ENCODE measurements around the gene HSPA12B.
A peak's percentile ranks its signal among the peaks of the same experiment; 100 is the strongest.
"Not testable (repeated sequence)": the region's sequence is repeated elsewhere in the genome, so short reads cannot be mapped to it uniquely, and the experiment has no call there.

The HSPA12B gene

DNA sequence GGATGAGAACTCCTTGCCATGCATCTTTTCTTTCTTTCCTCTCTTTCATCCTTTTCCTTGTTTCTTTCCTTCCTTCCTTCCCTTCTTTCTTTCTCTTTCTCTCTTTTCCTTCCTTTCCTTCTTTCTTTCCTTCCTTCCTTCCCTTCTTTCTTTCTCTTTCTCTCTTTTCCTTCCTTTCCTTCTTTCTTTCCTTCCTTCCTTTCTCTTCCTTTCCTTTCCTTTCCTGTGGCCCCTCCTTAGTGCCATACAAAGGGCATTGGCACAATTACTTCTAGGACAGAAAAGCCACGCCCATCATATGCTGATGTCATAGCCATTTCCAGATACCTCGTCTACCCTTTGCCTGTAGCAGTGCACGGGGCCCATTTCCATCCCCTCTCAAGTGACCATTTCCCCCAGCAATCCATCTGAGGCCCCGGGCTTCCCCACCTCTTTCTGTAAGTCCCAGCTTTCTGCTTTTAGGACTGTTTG is 56.2 kb downstream of the HSPA12B start:
- DNase-seq, result no peak

DNA sequence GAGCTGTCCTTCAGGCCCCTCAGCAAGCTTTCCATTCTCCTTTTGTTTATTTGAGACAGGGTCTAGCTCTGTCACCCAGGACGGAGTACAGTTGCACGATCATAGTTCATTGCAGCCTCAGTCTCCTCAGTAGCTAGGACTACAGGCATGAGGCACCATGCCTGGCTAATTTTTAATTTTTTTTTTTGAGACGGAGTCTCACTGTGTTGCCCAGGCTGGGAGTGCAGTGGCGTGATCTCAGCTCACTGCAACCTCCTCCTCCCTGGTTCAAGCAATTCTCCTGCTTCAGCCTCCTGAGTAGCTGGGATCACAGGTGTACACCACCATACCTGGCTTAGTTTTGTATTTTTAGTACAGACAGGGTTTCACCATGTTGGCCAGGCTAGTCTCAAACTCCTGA is 56.7 kb downstream of the HSPA12B start:
- not testable (repeated sequence) for DNase-seq

DNA sequence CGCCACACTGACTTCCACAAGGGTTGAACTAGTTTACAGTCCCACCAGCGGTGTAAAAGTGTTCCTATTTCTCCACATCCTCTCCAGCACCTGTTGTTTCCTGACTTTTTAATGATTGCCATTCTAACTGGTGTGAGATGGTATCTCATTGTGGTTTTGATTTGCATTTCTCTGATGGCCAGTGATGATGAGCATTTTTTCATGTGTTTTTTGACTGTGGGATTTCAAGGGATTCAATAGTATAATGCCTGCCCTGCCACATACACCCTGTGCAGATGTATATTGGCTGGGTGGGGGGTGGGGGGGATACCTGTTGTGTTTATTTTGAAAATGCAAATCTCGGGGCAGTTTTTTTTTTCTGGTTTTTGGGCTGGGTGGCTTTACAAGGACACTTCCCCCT is 61.7 kb downstream of the HSPA12B start:
- DNase-seq, result not testable (repeated sequence)

DNA sequence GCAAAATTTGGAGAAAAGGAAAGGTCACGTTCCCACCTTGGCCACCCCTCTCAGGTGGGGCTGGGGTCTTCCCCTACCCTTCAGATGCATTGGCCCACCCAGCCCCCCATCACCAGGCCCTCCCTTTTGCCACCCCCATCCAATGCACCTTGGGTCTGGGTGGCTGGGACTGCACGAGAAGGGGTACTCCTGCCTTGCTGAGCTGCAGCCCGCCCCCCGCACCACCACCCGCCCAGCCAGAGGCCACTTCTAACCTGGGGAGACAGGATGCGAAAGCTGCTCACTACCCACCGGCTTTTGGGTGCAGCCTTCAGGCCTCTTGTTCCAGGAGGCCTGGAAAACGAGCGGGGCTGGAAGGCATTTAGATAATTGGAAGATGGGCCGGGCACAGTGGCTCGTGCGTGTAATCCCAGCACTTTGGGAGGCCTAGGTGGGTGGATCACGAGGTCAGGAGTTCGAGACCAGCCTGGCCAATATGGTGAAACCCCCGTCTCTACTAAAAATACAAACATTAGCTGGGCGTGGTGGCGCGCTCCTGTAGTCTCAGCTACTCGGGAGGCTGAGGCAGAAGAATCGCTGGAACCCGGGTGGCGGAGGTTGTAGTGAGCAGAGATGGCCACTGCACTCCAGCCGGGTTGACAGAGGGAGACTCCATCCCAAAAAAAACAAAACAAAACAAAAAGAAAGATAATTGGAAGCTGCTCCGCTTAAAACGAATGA is 62.4 kb downstream of the HSPA12B start:
- no peak for DNase-seq

DNA sequence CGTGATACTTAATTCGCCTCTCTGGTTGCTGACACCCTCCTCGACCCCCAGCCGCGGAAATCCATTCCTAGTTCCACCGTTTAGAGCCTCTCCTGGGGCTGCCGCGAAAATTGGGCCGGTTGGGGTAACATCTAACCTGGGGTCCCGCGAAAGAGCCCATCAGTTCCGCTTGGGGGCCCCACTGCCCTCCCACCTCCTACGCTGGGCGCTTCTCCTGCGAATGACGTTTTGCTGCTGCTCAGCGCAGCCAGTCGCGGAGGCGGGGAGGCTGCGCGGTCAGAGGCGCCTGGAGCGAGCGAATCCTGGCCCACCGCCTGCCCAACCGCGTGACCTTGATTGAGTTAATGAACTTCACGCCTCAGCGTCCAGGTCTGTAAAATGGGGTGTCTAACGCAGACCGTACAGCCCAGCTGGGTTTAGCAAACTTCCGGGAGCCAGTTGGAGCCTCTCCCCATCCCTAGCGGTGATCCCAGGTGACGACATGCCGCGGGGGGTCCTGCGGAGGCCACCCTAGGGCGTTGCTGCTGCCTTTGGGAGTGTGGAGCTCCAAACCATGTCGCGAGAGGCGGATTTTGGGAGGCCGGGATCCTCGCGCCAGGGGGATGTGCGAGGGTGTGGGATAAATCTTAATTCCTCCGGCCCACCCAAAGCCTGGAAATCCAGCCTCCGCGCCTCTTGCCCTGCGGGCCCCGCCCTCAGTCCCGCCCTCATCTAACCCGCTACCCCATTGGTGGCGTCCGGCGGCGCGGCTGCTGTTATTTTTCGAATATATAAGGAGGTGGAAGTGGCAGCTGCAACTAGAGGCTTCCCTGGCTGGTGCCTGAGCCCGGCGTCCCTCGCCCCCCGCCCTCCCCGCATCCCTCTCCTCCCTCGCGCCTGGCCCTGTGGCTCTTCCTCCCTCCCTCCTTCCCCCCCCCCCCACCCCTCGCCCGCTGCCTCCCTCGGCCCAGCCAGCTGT is 63.3 kb downstream of the HSPA12B start, which contains the start of gene CDC25B:
CDC25B (plus strand) TSS at position 800 of the 958 bp plus-strand sequence. CDS start 222 bp downstream, outside the sequence.
- DNase-seq, result peak; percentile 85 to 90

DNA sequence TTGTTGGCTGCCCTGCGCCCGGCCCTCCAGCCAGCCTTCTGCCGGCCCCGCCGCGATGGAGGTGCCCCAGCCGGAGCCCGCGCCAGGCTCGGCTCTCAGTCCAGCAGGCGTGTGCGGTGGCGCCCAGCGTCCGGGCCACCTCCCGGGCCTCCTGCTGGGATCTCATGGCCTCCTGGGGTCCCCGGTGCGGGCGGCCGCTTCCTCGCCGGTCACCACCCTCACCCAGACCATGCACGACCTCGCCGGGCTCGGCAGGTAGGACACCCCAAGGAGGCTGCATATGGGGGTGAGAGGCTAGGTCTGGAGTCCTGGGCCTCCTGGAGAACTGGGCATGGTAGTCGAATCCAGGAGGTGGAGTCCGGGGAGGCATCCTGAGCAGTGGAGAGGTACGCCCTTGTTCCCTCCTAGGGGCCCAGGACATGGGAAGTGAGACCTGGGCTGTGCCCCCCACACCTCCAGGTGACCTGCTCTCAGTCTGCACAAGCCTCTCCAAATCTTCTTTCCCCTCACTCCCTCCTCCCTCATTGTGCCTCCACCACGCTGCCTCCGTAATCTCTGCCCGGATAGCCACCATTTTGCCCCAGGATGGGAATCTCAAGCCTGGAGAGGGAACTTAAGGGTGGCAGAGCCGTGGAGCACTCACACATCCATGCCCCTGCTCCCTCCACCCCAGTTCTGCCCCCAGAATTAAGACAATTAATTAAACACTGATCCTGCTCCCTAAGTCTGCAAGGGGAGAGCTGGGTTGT is 64.2 kb downstream of the HSPA12B start:
- no peak for DNase-seq

DNA sequence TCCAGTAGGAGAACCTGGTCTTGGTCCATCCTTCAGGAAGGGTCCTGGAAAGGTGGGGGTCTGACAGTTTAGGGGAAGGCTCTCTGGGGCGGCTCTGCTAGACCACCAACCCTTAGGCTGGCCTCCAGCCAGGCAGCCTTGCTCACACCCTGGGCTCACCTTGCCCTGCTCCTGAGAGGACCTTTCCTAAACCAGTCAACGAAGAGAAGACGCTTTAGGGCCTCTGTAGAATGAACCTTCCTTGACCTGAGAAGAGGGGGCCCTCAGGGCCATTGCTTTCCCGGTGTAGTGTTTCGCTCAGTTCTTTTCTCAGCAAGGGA is 64.7 kb downstream of the HSPA12B start:
- no peak for DNase-seq

DNA sequence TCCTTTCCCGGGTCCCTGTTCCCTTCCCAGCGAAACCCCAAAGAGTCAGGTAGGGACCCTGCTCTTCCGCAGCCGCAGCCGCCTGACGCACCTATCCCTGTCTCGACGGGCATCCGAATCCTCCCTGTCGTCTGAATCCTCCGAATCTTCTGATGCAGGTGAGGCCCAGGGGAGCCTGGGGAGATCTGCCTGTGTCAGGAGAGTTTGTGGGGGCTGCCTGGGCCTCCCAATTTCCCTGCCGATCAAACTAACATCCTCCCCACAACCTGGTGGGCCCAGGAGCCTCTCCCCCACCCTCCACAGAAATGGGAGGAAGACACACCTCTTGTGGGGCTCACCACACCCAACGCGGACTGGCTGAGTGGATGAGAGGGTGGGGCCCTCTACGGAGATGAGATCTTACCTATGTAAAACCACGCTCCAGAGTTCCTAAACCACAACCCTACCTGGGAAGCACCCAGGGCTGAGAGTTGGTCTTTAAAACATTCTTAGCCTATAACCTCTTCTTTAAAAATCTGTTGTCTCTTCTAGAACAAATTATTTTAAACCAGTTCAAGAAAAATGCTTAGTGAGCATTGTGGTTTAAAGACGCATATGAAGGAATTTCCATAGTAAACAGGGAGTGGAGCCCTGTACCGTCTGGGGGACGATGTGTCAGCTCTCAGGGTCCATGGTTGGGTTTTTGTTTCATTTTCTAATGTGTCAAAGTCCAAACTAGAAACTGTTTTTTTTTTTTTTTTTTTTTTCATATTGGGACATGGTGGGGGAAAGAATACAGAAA is 65.3 kb downstream of the HSPA12B start:
- DNase-seq, result peak in 1 of 2 donors; percentile 65

DNA sequence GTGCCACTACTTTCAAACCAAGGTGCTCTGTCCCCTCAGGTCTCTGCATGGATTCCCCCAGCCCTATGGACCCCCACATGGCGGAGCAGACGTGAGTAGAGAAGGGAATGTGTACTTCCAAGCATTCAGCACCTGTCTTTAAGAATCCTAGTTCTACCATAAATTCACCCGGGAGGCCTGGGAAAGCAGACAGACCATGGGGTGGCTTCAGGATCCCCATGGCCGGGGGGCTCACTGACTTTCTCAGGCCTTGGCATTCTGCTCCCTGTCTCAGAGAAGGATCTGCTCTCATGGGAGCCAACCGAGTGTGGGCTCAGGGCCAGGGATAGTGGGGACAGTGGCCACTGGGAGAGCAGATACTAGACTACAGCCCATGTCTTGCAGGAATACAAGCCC is 65.9 kb downstream of the HSPA12B start:
- no peak for DNase-seq

DNA sequence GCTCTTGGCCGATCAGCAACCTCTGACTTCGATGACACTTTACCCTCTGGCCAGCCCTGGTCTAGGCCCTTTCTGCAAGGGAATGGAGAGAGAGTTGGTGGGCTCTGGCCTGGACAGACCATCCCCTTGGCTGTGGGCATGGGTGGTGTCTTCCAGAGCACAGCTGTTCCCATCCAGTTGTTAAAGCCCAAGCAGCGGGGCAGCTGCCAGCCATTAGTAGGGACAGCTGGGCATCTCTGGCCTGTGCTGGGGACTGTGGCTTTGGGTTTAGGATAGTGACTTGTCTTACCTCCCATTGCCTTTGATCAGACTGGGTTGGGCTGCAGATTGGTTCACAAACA is 66.4 kb downstream of the HSPA12B start:
- no peak for DNase-seq

DNA sequence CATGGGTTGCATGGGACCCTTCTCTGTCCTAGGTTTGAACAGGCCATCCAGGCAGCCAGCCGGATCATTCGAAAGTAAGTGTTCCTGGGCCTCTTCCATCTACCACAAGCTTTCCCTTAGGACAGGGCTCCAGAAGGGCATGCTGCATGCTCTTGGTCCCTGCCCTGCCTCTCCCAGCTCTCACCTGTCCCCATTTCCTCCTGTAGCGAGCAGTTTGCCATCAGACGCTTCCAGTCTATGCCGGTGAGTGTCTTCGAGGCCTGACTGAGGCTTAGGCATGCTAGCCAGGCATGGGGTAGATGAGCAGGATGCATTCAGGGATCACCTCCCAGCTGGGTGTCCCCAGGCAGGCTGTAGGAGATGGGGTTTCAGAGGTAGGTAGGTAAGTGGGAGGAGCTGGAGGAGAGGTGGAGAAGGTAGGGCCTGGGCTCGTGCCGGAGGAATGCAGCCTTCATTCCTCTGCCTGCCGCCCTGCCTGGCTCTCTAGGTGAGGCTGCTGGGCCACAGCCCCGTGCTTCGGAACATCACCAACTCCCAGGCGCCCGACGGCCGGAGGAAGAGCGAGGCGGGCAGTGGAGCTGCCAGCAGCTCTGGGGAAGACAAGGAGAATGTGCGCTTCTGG is 67.9 kb downstream of the HSPA12B start:
- DNase-seq, result no peak

DNA sequence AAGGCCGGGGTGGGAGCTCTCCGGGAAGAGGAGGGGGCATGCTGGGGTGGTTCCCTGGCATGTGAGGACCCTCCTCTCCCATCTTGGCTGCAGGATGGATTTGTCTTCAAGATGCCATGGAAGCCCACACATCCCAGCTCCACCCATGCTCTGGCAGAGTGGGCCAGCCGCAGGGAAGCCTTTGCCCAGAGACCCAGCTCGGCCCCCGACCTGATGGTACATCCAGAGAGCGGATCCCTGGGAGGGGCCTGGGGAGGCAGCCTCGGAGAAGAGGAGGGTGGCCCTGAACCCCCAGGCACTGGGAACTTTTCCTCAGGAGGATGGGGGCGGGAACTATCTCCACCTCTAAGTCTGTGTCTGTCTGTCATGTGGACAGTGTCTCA is 68.4 kb downstream of the HSPA12B start:
- no peak for DNase-seq

DNA sequence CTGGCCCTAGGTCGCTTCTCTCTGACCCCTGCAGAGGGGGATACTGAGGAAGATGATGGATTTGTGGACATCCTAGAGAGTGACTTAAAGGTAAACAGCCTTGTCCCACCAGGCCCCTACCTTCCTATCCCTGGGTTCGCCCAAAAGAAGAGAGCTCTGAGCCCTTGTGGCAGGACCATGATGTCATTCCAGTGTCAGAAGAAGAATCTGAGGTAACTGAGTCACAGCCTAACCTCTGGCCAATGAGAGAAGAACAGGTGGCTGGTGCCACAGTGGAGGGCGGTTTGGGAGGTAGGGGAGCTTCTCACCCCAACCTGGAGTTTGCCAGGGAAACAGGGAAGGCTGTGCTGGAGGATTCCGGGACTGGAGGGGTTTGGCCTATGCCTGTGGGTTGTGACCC is 68.8 kb downstream of the HSPA12B start:
- no peak for DNase-seq

DNA sequence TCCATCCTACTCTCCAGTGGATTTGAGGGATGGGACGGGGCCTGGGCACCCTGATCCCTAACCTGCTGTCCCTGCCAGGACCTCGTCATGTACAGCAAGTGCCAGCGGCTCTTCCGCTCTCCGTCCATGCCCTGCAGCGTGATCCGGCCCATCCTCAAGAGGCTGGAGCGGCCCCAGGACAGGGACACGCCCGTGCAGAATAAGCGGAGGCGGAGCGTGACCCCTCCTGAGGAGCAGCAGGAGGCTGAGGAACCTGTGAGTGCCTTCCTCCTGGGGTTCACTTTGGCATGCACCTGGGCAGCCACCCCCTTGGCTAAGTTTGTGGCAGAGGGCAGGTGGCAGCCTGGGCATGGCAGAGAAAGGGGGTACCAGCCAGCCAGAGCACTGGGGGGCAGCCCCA is 69.4 kb downstream of the HSPA12B start:
- DNase-seq, result no peak
